HL-60 (cell line): ENCODE data around the gene APBA2.

Experiments used
- CTCF ChIP-seq: IDR thresholded peaks from one replicate; pipeline ENCODE4 v1.5.1; 2011; ENCODE audit warnings: low read length, control low read depth, inconsistent platforms; ENCODE audit not compliant: insufficient read depth
- POLR2AphosphoS5 ChIP-seq: IDR thresholded peaks from 2 replicates; pipeline ENCODE4 v1.6.1; 2012; ENCODE audit warnings: low read depth

GRCh38 chr15:29053661-29054131, 167.9 kb downstream of the APBA2 start:
- TF ChIP-seq CTCF (no peak), POLR2AphosphoS5 (no peak)
